Right lobe of liver (tissue), 4 donors: ENCODE measurements around the gene SH2D7.

Experiments used
- CTCF ChIP-seq, 4 donors: fragments of 200-600 bp in 3 of 4; fragments of 450-650 bp in 1 of 4; IDR thresholded peaks; one replicate each; pipeline versions ENCODE4 v1.5.1 to v1.8.0; 2016 to 2022; ENCODE audit warnings: antibody characterized with exemption in 4 of 4, mild to moderate bottlenecking in 2 of 4
- POLR2A ChIP-seq: fragments of 450-650 bp; IDR thresholded peaks from one replicate; pipeline ENCODE4 v1.6.1; 2017; ENCODE audit warnings: antibody characterized with exemption, mild to moderate bottlenecking
- donor health status: DM: no; HTN: no; CAD: no.
- donor health status: DM: no; HTN: no; CAD: no.
- donor health status: DM: no; HTN: yes; CAD: no.

GRCh38 chr15:78050826-78051225, 41.5 kb upstream of the SH2D7 start:
- no peak for TF ChIP-seq CTCF (IDR thresholded peaks at IDR 0.05)
- no peak for TF ChIP-seq POLR2A
